GM18867 (cell line): ENCODE results near the gene BLVRB.

Source experiments
- ATAC-seq: cut with Tn5 transposase; IDR thresholded peaks from one replicate; pipeline ENCODE4 v1.9.1; 2021; ENCODE audit warnings: mild to moderate bottlenecking, moderate library complexity; ENCODE audit not compliant: unreplicated experiment

BLVRB gene

GRCh38 chr19:40424637-40425449 is 40.7 kb downstream of the BLVRB start:
- no peak for ATAC-seq

DNA sequence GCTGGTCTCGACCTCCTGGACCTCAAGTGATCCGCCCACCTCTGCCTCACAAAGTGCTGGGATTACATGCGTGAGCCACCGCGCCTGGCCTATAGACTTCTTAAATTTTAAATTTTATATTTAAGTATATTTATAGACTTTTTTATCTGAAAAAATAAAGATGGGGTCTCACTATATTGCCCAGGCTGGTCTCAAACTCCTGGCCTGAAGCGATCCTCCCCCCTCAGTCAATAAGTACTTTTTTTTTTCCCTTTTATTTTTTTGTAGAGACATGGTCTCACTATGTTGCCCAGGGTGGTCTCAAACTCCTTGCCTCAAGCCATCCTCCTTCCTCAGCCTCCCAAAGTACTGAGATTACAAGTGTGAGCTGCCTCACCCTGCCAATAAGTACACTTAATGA is 41.6 kb downstream of the BLVRB start:
- ATAC-seq, result no peak

- no peak for ATAC-seq
These were observed 42.6 kb downstream of the BLVRB start for GRCh38 chr19:40422748-40423566.

DNA sequence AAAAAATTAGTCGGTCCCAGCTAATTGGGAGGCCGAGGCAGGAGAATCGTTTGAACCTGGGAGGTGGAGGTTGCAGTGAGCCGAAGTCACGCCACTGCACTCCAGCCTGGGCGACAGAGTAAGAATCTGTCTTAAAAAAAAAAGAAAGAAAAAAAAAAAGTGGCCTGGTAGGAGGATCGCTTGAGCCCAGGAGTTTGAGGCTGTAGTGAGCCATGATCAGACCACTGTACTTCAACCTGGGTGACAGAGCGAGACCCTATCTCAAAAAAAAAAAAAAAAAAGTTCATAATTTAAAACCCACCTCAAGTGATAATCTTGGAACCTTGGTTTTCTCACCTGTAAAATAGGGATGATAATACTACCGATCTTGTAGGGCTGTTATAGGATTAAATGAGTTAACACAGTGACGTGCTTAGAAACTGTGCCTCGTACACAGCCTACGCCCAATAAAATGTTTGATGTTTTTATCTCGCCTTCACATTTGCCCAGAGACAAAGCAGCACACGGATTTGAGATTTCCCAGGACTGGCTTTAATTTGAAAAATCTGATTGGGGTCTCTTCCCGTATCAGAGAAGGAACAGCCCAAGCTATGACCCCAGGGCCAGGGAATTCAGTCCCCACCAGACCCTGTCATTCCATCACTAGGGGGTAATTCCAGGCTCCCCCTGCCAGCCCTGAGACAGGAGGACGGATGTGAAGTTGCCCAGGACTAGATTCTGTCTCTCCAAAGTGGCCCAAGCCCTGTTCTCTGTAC is 43.4 kb downstream of the BLVRB start:
- ATAC-seq, result no peak

DNA sequence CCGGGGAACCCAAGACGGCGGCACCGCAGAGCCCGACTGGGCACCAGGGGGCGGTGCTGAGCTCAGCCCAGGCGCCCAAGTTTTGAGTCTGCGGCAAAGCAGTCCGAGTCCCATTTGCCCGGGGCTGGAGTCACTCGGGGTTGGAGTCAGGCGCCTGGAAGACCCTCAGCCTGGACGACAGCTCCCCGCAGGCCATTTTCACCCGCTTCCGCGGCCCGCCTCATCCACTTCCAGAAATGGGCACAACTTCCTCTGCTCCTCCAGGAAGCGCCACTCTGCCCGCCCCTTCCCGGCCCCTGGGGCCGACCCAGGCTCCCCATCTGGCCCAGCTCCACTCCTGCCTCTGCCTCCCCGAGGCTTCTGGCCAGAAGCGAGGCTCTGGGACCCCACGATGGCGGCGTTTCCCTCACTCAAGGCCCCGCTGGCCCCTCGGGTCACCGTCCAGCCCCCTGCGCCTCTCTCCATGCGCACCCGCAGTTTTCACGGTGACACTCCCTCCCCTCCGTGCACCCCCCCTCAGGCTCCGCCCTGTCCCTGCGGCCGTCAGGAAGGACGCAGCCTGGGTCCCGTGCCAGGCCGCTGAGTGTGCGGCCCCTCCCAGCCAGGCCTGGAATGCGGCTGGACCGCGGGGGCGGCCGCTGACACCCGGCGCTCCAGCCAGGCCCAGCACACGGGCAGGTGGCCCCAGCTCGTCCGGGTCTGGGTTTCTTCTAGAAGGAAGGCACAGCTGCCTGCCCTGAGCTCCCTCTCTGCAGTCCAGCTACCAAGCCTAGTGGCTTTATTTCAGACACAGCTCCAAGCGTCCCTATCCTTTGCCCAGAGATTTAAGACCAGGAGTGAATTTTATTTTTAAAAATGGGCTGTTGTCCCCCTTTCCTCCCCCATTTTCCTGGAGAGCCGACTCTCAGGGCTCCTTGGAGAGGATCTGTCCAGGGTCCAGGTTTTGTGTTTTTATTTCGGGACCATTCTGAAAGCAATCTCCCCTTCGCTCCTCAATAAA is 44.5 kb downstream of the BLVRB start:
- ATAC-seq, result peak; percentile 32

DNA sequence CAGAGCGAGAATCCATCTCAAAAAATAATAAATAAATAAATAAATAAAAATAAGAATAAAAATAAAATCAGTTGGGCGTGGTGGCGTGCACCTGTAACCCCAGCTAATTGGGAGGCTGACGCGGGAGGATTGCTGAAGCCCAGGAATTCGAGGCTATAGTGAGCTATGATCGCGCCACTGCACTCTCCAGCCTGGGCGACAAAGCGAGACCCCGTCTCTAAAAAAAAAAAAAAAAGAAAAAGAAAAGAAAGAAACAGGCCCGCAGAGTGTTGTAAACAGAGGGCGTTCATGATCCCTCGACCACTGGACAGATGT is 45.1 kb downstream of the BLVRB start:
- no peak for ATAC-seq

DNA sequence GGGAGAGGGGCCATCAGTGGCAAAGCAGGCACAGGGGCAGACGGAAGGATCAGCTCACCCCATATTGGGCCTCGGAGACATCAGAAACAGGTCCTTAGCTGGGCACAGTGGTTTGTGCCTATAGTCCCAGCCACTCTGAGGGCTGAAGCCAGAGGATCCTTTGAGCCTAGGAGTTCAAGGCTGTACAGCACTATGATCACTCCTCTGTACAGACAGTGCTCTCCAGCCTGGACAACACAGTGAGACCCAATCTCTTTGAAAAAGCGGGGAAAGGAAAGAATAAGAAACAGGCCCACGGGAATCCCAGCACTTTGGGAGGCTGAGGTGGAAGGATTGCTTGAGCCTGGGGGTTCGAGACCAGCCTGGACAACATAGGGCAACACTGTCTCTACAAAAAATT is 45.8 kb downstream of the BLVRB start:
- ATAC-seq, result no peak

DNA sequence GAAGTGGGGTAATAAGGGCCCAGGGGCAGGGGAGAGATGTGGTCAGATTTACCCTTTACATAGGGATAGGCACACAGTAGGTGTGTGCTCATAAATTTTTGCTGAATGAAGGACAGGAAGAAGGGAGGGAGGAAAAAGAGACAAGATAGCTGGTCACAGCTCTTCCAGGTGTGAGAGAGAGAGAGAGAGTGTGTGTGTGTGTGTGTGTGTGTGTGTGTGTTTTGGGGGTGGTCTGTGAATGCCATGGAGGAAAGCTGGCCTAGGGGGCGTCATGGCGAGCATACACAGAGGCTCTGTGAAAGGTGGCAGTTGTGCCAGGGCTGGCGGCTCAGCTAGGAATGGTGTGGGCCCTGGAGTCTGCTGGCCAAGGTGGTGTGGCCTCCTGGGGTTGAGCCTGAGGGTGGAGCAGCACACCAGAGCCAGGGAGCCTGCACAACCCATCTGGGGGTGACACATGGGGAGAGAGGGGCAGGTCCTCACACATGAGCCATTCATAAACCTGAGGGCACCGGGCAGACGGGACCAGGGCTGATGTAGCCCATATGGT is 46.4 kb downstream of the BLVRB start:
- ATAC-seq, result no peak

- ATAC-seq, result no peak
These were observed 47.5 kb downstream of the BLVRB start for GRCh38 chr19:40418040-40418439.

DNA sequence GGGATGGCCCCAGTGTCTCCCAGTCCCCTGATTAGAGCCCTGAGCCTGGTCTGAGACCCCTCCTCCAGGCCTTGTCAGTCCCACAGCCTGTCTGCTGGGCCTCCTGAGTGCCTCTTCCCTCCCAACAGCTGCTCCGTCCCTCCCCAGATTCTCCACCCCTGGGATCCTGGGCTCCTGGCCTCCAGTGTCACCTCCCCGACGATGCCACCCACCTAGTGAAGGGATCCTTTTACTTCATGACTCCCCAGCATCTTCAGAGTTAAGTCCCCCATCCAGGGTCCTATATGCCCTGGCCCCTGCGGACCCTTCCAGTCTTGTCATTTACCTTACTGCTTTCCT is 47.9 kb downstream of the BLVRB start:
- ATAC-seq, result no peak

DNA sequence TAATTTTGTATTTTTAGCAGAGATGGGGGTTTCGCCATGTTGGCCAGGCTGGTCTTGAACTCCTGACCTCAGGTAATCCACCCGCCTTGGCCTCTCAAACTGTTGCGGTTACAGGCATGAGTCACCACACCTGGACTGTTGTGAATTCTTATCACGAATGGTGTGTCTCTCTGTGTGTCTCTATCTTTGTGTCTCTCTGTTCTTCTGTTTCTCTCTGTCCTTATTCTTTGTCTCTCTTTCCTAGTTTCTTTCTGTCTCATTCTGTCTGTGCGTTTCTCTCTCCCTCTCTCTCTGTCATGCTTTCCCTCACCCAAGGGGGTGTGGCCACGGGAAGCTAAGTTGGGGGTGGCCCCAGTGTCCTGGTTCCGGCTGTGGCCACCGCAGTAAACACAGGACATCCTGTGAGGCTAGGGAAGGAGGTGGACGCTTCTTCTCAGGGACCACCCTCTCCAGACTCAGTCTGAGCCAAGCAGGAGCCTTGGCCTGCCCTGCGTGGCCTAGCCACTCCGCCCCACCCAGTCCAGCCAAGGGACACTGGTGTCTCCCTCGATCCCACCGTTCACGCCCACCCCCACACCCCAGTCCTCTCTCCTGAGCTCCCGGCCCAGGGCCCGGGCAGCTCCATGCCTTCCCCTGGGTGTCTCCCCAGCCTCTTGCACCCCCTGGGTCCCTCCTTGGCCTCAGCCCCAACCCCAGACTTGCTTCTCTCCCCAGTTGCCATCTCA is 48.5 kb downstream of the BLVRB start:
- ATAC-seq, result no peak

GRCh38 chr19:40415768-40416167 is 49.8 kb downstream of the BLVRB start:
- no peak for ATAC-seq

GRCh38 chr19:40414542-40415535 is 50.7 kb downstream of the BLVRB start:
- no peak for ATAC-seq

GRCh38 chr19:40413291-40413845 is 52.2 kb downstream of the BLVRB start, which contains the start of gene PRX:
Gene PRX (minus strand): TSS chr19:40413378. CDS start chr19:40407932, 5,446 bp downstream.
- no peak for ATAC-seq

GRCh38 chr19:40412866-40413265 is 52.7 kb downstream of the BLVRB start:
- no peak for ATAC-seq

DNA sequence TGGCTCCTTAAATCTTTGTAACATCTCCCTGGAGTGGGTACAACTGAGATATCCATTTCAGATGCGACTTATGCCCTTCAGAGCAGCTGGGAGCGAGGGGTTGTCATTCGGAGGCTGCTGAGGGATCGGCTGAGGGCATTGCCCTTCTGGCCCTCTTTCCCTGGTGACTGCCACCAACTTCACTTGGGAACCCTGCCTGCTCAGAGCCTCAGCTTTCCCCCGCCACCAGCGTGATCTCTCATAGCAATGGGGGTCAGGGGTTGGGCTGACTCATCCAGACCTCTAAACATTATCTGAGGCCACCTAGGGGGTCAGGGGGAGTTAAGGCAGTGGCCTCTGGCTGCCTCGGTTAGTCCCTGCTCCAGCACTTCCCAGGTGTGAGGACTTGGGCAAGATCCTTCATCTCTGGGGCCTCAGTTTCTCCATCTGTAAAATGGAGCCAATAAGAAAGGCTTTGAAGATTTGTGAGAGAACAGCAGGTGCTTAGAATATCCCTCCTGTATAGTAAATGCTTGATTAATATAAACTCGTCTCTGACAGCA is 53.5 kb downstream of the BLVRB start:
- ATAC-seq, result no peak

DNA sequence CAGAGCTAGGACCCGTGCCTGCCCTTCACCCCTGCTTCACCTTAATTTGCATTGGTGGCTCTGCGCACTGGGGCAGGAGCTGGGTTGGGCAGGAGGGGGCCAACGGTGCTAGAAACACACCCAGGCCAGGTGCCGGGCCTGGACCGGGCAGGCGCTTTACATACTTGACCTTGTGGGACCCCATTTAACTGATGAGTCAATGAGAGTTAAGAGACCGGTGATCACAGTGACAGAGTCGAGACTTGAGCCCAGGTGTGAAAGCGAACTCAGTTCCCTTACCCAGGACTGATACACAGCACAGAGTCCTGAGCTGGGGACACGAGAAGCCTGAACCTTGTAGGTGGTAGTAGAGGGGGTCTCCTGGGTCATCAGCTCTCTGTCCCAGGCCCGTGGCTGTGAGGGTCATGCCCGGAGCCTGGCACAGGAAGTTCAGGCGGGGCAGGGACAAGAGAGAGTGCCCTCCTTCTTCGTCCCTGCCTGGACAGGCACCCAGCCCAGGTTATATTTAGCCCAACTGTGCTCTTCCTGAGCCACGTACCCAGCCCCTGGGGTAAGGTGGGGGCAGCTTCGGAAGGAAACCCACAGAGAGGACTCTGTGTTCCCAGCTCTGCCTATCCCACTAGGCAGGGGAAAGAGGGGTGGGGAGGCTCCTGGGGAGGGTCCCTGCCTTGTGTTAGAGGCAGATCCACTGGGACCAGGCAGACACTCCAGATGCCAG is 54.3 kb downstream of the BLVRB start:
- ATAC-seq, result peak; percentile 49
